HepG2 (cell line): ENCODE results near the gene ODC1. TPM values are rescaled to one million over a fixed set of nuclear protein-coding genes. Genes with fewer than 3 reads are reported as not detected.

Source experiments
- EHMT2 ChIP-seq: fragments of 200-600 bp; sonication (generic); IDR thresholded peaks from 2 replicates; pipeline ENCODE4 v1.7.0; 2017; ENCODE audit warnings: antibody characterized with exemption, low read depth, low read length, borderline replicate concordance
- HNRNPH1 ChIP-seq: fragments of 200-400 bp; formaldehyde crosslinking; optimal IDR thresholded peaks from 2 replicates; pipeline ENCODE3; 2017; ENCODE audit warnings: mild to moderate bottlenecking, low read depth, low read length
- MXD4 ChIP-seq: IDR thresholded peaks from 2 replicates; pipeline ENCODE4 v1.6.1; 2016; ENCODE audit warnings: mild to moderate bottlenecking, missing biosample characterization, missing genetic modification reagents
- RCOR2 ChIP-seq: IDR thresholded peaks from 2 replicates; pipeline ENCODE4 v1.6.1; 2016; ENCODE audit warnings: missing biosample characterization, missing genetic modification reagents
- SOX6 ChIP-seq, 2 experiments: fragments of 450-650 bp in 1 of 2; sonication (generic) in 1 of 2; formaldehyde crosslinking in 1 of 2; IDR thresholded peaks; 2 replicates each; pipeline versions ENCODE4 v1.4.0 to v1.6.1; 2017 to 2020; ENCODE audit warnings: antibody characterized with exemption in 1 of 2, mild to moderate bottlenecking in 1 of 2, missing genetic modification reagents in 1 of 2
- STAT6 ChIP-seq: sonication (generic); formaldehyde crosslinking; IDR thresholded peaks from 2 replicates; pipeline ENCODE4 v1.4.0; 2020; ENCODE audit warnings: missing genetic modification reagents, mild to moderate bottlenecking, borderline replicate concordance
- XBP1 ChIP-seq: sonication (generic); formaldehyde crosslinking; IDR thresholded peaks from 2 replicates; pipeline ENCODE4 v1.5.0; 2020; ENCODE audit warnings: missing genetic modification reagents
- XRCC5 ChIP-seq: fragments of 200-400 bp; formaldehyde crosslinking; optimal IDR thresholded peaks from 2 replicates; pipeline ENCODE3; 2017; ENCODE audit warnings: mild to moderate bottlenecking, low read length
- YEATS2 ChIP-seq: sonication (generic); formaldehyde crosslinking; IDR thresholded peaks from 2 replicates; pipeline ENCODE4 v1.4.0; 2020; ENCODE audit warnings: missing genetic modification reagents, borderline replicate concordance
- ZMYM4 ChIP-seq: sonication (generic); formaldehyde crosslinking; IDR thresholded peaks from 2 replicates; pipeline ENCODE4 v1.8.1; 2023; ENCODE audit warnings: mild to moderate bottlenecking, missing genetic modification reagents
- ZNF264 ChIP-seq: sonication (generic); formaldehyde crosslinking; IDR thresholded peaks from 2 replicates; pipeline ENCODE4 v1.4.0; 2020; ENCODE audit warnings: missing genetic modification reagents
- ZNF607 ChIP-seq: sonication (generic); formaldehyde crosslinking; IDR thresholded peaks from 2 replicates; pipeline ENCODE4 v1.5.1; 2020; ENCODE audit warnings: missing genetic modification reagents, mild to moderate bottlenecking, borderline replicate concordance
- ZNF678 ChIP-seq: sonication (generic); formaldehyde crosslinking; IDR thresholded peaks from 2 replicates; pipeline ENCODE4 v1.4.0; 2020; ENCODE audit warnings: mild to moderate bottlenecking, missing genetic modification reagents
- ZNF788 ChIP-seq: sonication (generic); formaldehyde crosslinking; IDR thresholded peaks from 2 replicates; pipeline ENCODE4 v1.5.0; 2020; ENCODE audit warnings: mild to moderate bottlenecking, missing genetic modification reagents, borderline replicate concordance
- polyA plus RNA-seq, 8 experiments: library from polyadenylated mRNA; depleted of rRNA in 3 of 8; stranded (reverse) in 7 of 8; unstranded in 1 of 8; fragments of >200 nt; fragmentation: Illumina TruSeq in 4 of 8; extraction: Trizol in 4 of 8; gene quantifications; 2 replicates each; pipeline versions ENCODE4 v1.2.1 to v1.2.3, GENCODE V29; 2011 to 2016; ENCODE audit warnings: low read depth in 4 of 8, missing spikeins in 1 of 8, mixed read lengths in 1 of 8; ENCODE audit not compliant: insufficient read depth in 1 of 8
- total RNA-seq, 5 experiments: library from RNA; depleted of rRNA; stranded (reverse); fragments of >200 nt; fragmentation: Illumina TruSeq; extraction: Trizol; gene quantifications; 2 replicates each; pipeline ENCODE4 v1.2.3, GENCODE V29; 2016; ENCODE audit warnings: low read depth in 1 of 5
- TF ChIP-seq, protein P1 (sequence below): sonication (generic); formaldehyde crosslinking; IDR thresholded peaks from 2 replicates; pipeline ENCODE4 v1.5.0; 2020; ENCODE audit warnings: mild to moderate bottlenecking, missing genetic modification reagents, borderline replicate concordance
- TF ChIP-seq, protein P2 (sequence below): sonication (generic); formaldehyde crosslinking; IDR thresholded peaks from 2 replicates; pipeline ENCODE4 v1.8.1; 2023; ENCODE audit warnings: mild to moderate bottlenecking, missing genetic modification reagents
- TF ChIP-seq, protein P3 (sequence below): sonication (generic); formaldehyde crosslinking; IDR thresholded peaks from 2 replicates; pipeline ENCODE4 v1.5.1; 2020; ENCODE audit warnings: mild to moderate bottlenecking, missing genetic modification reagents, moderate library complexity

Gene ODC1
- total and polyA plus RNA-seq, 2 of the 13 experiments (the other 11 are each of a cell fraction or from before 2014, with no cell fraction given), result 142 to 371 TPM

- TF ChIP-seq, protein P1, sequence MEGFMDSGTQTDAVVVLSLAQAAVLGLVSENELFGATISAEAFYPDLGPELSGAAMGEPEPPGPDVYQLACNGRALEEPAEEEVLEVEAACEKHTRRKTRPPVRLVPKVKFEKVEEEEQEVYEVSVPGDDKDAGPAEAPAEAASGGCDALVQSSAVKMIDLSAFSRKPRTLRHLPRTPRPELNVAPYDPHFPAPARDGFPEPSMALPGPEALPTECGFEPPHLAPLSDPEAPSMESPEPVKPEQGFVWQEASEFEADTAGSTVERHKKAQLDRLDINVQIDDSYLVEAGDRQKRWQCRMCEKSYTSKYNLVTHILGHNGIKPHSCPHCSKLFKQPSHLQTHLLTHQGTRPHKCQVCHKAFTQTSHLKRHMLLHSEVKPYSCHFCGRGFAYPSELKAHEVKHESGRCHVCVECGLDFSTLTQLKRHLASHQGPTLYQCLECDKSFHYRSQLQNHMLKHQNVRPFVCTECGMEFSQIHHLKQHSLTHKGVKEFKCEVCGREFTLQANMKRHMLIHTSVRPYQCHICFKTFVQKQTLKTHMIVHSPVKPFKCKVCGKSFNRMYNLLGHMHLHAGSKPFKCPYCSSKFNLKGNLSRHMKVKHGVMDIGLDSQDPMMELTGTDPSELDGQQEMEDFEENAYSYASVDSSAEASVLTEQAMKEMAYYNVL (CRISPR knock-in tag), result peak; percentile 73; the same call in 1 of the 2 replicates
- TF ChIP-seq SOX6 (IDR thresholded peaks at IDR 0.05), result no peak
- TF ChIP-seq SOX6 (CRISPR knock-in tag; IDR thresholded peaks at IDR 0.05), result peak; percentile 86
- peak; percentile 92; the same call in 1 of the 2 replicates for TF ChIP-seq ZNF788
- peak; percentile 74 for TF ChIP-seq RCOR2
- TF ChIP-seq ZNF264 (CRISPR knock-in tag), result no peak
- TF ChIP-seq, protein P2, sequence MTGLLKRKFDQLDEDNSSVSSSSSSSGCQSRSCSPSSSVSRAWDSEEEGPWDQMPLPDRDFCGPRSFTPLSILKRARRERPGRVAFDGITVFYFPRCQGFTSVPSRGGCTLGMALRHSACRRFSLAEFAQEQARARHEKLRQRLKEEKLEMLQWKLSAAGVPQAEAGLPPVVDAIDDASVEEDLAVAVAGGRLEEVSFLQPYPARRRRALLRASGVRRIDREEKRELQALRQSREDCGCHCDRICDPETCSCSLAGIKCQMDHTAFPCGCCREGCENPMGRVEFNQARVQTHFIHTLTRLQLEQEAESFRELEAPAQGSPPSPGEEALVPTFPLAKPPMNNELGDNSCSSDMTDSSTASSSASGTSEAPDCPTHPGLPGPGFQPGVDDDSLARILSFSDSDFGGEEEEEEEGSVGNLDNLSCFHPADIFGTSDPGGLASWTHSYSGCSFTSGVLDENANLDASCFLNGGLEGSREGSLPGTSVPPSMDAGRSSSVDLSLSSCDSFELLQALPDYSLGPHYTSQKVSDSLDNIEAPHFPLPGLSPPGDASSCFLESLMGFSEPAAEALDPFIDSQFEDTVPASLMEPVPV (CRISPR knock-in tag), result peak; percentile 67; the same call in 1 of the 2 replicates
- peak; percentile 87; the same call in 1 of the 2 replicates for TF ChIP-seq MXD4 (CRISPR knock-in tag)
- TF ChIP-seq XRCC5, result peak; percentile 69
- no peak for TF ChIP-seq ZNF607 (CRISPR knock-in tag)
- TF ChIP-seq YEATS2, result peak; percentile 92
- no peak for TF ChIP-seq ZNF678 (CRISPR knock-in tag)
- TF ChIP-seq HNRNPH1, result no peak
- TF ChIP-seq, protein P3, sequence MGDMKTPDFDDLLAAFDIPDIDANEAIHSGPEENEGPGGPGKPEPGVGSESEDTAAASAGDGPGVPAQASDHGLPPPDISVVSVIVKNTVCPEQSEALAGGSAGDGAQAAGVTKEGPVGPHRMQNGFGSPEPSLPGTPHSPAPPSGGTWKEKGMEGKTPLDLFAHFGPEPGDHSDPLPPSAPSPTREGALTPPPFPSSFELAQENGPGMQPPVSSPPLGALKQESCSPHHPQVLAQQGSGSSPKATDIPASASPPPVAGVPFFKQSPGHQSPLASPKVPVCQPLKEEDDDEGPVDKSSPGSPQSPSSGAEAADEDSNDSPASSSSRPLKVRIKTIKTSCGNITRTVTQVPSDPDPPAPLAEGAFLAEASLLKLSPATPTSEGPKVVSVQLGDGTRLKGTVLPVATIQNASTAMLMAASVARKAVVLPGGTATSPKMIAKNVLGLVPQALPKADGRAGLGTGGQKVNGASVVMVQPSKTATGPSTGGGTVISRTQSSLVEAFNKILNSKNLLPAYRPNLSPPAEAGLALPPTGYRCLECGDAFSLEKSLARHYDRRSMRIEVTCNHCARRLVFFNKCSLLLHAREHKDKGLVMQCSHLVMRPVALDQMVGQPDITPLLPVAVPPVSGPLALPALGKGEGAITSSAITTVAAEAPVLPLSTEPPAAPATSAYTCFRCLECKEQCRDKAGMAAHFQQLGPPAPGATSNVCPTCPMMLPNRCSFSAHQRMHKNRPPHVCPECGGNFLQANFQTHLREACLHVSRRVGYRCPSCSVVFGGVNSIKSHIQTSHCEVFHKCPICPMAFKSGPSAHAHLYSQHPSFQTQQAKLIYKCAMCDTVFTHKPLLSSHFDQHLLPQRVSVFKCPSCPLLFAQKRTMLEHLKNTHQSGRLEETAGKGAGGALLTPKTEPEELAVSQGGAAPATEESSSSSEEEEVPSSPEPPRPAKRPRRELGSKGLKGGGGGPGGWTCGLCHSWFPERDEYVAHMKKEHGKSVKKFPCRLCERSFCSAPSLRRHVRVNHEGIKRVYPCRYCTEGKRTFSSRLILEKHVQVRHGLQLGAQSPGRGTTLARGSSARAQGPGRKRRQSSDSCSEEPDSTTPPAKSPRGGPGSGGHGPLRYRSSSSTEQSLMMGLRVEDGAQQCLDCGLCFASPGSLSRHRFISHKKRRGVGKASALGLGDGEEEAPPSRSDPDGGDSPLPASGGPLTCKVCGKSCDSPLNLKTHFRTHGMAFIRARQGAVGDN, result peak; percentile 91
- 0 out of 2 replicates have a peak, but pooled peaks have one; percentile 27 for TF ChIP-seq EHMT2
- TF ChIP-seq ZMYM4 (CRISPR knock-in tag), result peak; percentile 76
- TF ChIP-seq STAT6 (CRISPR knock-in tag), result no peak
- TF ChIP-seq XBP1 (CRISPR knock-in tag), result no peak
These were observed 1.9 kb upstream of the ODC1 start (continued) for GRCh38 chr2:10449838-10450691.
